ENCODE results near the gene KCNJ12. TPM values are rescaled to one million over a fixed set of nuclear protein-coding genes. Genes with fewer than 3 reads are reported as not detected.
"Not testable (repeated sequence)": the region's sequence is repeated elsewhere in the genome, so short reads cannot be mapped to it uniquely, and the experiment has no call there.

The KCNJ12 gene
- total and polyA plus RNA-seq, 2 of the 13 experiments (the other 11 are each of a cell fraction or from before 2014, with no cell fraction given), result not detected

- TF ChIP-seq SOX13 (IDR thresholded peaks at IDR 0.05) (no peak), SOX13 (CRISPR knock-in tag; conservative IDR thresholded peaks at IDR 0.05 in 1 of 2, IDR thresholded peaks at IDR 0.05 in 1 of 2) (no peak), ZNF503 (CRISPR knock-in tag; IDR thresholded peaks at IDR 0.05) (no peak), IKZF5 (CRISPR knock-in tag; IDR thresholded peaks at IDR 0.05) (no peak), ZNF781 (CRISPR knock-in tag; IDR thresholded peaks at IDR 0.05; ENCODE audit: borderline replicate concordance, not compliant biosample characterization) (no peak)
These were observed 43.4 kb downstream of the KCNJ12 start (continued) for GRCh38 chr17:21419299-21420239.

- H2AFZ ChIP-seq (ENCODE audit: low read length); POLR2A ChIA-PET: not testable (repeated sequence)
- in situ Hi-C loops (cut with HindIII; ENCODE audit: extremely low pct_ligation_motif_present, low pct_unique_long_range_greater_than_20kb), result loop anchor here (5.0 kb wide), 1 partner anchor 287 kb away; no protein-coding TSS in a partner anchor
These were observed 44.4 kb downstream of the KCNJ12 start for GRCh38 chr17:21420503-21421090.

GRCh38 chr17:21421421-21422310 lies 45.5 kb downstream of the KCNJ12 start:
- ATAC-seq; H4K20me1 ChIP-seq (ENCODE audit: insufficient read depth, low read length); POLR2A ChIA-PET; intact Hi-C loops (cut with micrococcal nuclease; ENCODE audit: unreplicated experiment); H2AFZ ChIP-seq (ENCODE audit: low read length); H3K4me3 ChIP-seq (replicated peaks in 1 of 3; ENCODE audit: insufficient read depth in 1 of 3, low read depth in 2 of 3, low read length in 3 of 3); BruUV-seq (replicated peaks); DNase-seq (ENCODE audit: low spot score); FAIRE-seq; CTCF ChIA-PET (ENCODE audit: low intra/inter-chr PET ratio, low total read pairs); H3K4me2 ChIP-seq (ENCODE audit: low read depth, low read length); H3K27ac ChIP-seq (ENCODE audit: extremely low read length, insufficient read depth, low read length); H3K4me1 ChIP-seq (ENCODE audit: insufficient read depth, low read length); H3K36me3 ChIP-seq (replicated peaks in 1 of 2; ENCODE audit: control insufficient read depth in 1 of 2, insufficient read depth in 2 of 2, low read length in 2 of 2); H3K9ac ChIP-seq (ENCODE audit: insufficient read depth, low read depth, low read length); H3K79me2 ChIP-seq (ENCODE audit: insufficient read depth, low read length); H3K9me3 ChIP-seq (ENCODE audit: low read length): not testable (repeated sequence)
- in situ Hi-C loops (cut with HindIII; ENCODE audit: extremely low pct_ligation_motif_present, low pct_unique_long_range_greater_than_20kb), result loop anchor here (5.0 kb wide), 1 partner anchor 286 kb away; no protein-coding TSS in a partner anchor
- WGBS (ENCODE audit: low lambda C conversion rate), result 25% methylated on average over 13 of the region's 20 CpGs
- H3K27me3 ChIP-seq (ENCODE audit: control insufficient read depth in 1 of 2, insufficient read depth in 2 of 2, low read length in 2 of 2), result peaks cover 7 to 35% of the 10 kb centered on the region in 2 experiments; a peak in 4 of 5 replicates

More at GRCh38 chr17:21420503-21421090, 44.4 kb downstream of the KCNJ12 start:
- H3K9ac ChIP-seq (ENCODE audit: insufficient read depth, low read depth, low read length); ATAC-seq; FAIRE-seq; H3K4me1 ChIP-seq (ENCODE audit: insufficient read depth, low read length); H3K79me2 ChIP-seq (ENCODE audit: insufficient read depth, low read length); H3K36me3 ChIP-seq (replicated peaks in 1 of 2; ENCODE audit: control insufficient read depth in 1 of 2, insufficient read depth in 2 of 2, low read length in 2 of 2); CTCF ChIA-PET (ENCODE audit: low intra/inter-chr PET ratio, low total read pairs); H3K4me2 ChIP-seq (ENCODE audit: low read depth, low read length); H3K9me3 ChIP-seq (ENCODE audit: low read length); H3K4me3 ChIP-seq (replicated peaks in 1 of 3; ENCODE audit: insufficient read depth in 1 of 3, low read depth in 2 of 3, low read length in 3 of 3); H3K27ac ChIP-seq (ENCODE audit: extremely low read length, insufficient read depth, low read length); intact Hi-C loops (cut with micrococcal nuclease; ENCODE audit: unreplicated experiment); BruUV-seq (replicated peaks); H4K20me1 ChIP-seq (ENCODE audit: insufficient read depth, low read length); DNase-seq (ENCODE audit: low spot score): not testable (repeated sequence)
- H3K27me3 ChIP-seq (ENCODE audit: control insufficient read depth in 1 of 2, insufficient read depth in 2 of 2, low read length in 2 of 2), result peaks cover 7 to 32% of the 10 kb centered on the region in 2 experiments; a peak in 4 of 5 replicates
- 30% methylated on average over 8 of the region's 11 CpGs for WGBS (ENCODE audit: low lambda C conversion rate)

Measured in HepG2 (cell line).